ENCODE data around the gene WDR72.

GRCh38 chr15:53580366-53580765 is 179.1 kb downstream of the WDR72 start:
- TF ChIP-seq CTCF (IDR thresholded peaks at IDR 0.05) (no peak), POLR2A (IDR thresholded peaks at IDR 0.05) (no peak)
